Mesodermal cell (in vitro differentiated cells): ENCODE data around the gene TMEM139.

Experiments used
- H3K27ac ChIP-seq: 2 replicates; pipeline ENCODE4 v1.7.0; 2013; ENCODE audit warnings: mild to moderate bottlenecking, low read depth, low read length, moderate library complexity; ENCODE audit not compliant: severe bottlenecking
- H3K36me3 ChIP-seq: 2 replicates; pipeline ENCODE4 v1.7.1; 2013; ENCODE audit warnings: mild to moderate bottlenecking, low read length, moderate library complexity; ENCODE audit not compliant: control insufficient read depth, insufficient read depth
- H3K4me1 ChIP-seq: one replicate; pipeline ENCODE4 v1.7.1; 2013; ENCODE audit warnings: mild to moderate bottlenecking, low read length; ENCODE audit not compliant: insufficient read depth, control insufficient read depth, poor library complexity, severe bottlenecking
- H3K4me3 ChIP-seq: 2 replicates; pipeline ENCODE4 v1.7.0; 2013; ENCODE audit warnings: low read length, control low read depth, mild to moderate bottlenecking; ENCODE audit not compliant: insufficient read depth, poor library complexity, severe bottlenecking; ENCODE audit errors: extremely low read depth
- H3K9me3 ChIP-seq: 2 replicates; pipeline ENCODE4 v1.7.1; 2013; ENCODE audit warnings: mild to moderate bottlenecking, low read length, moderate library complexity; ENCODE audit not compliant: control insufficient read depth
- WGBS, 2 experiments: methylation state at CpG; one replicate each; pipeline ENCODE4 v1.1.5; 2013; ENCODE audit warnings: missing lambda C conversion rate in 2 of 2; ENCODE audit not compliant: insufficient coverage in 2 of 2; 5-methylcytosine and 5-hydroxymethylcytosine counted together

Gene TMEM139

GRCh38 chr7:143323653-143324052 is 38.9 kb downstream of the TMEM139 start:
- WGBS, 2 experiments: 68 to 82% methylated on average over 7 to 12 of the region's 12 CpGs
- H3K9me3 ChIP-seq: no peaks in the 10 kb centered on the region

GRCh38 chr7:143325240-143325639 is 40.5 kb downstream of the TMEM139 start:
- no CpG with 5 or more reads among the region's 2 CpGs for WGBS, 2 experiments
- no peaks in the 10 kb centered on the region for H3K36me3 ChIP-seq
- H3K27ac ChIP-seq: no peak overlapping the region

More at GRCh38 chr7:143323653-143324052, 38.9 kb downstream of the TMEM139 start:
- Histone ChIP-seq H3K27ac (no peak overlapping the region), H3K36me3 (no peaks in the 10 kb centered on the region), H3K4me1 (peaks cover 6% of the 10 kb centered on the region), H3K4me3 (no peak overlapping the region)

GRCh38 chr7:143327903-143328302 is 43.1 kb downstream of the TMEM139 start:
- WGBS, 2 experiments: 92 to 96% methylated on average over 4 to 5 of the region's 5 CpGs
- peaks cover 6% of the 10 kb centered on the region for H3K4me1 ChIP-seq
- no peaks in the 10 kb centered on the region for H3K9me3 ChIP-seq
- no peak overlapping the region for H3K4me3 ChIP-seq
- no peaks in the 10 kb centered on the region for H3K36me3 ChIP-seq
- no peak overlapping the region for H3K27ac ChIP-seq

More at GRCh38 chr7:143325240-143325639, 40.5 kb downstream of the TMEM139 start:
- Histone ChIP-seq H3K4me1 (peaks cover 6% of the 10 kb centered on the region), H3K4me3 (no peak overlapping the region), H3K9me3 (no peaks in the 10 kb centered on the region)

DNA sequence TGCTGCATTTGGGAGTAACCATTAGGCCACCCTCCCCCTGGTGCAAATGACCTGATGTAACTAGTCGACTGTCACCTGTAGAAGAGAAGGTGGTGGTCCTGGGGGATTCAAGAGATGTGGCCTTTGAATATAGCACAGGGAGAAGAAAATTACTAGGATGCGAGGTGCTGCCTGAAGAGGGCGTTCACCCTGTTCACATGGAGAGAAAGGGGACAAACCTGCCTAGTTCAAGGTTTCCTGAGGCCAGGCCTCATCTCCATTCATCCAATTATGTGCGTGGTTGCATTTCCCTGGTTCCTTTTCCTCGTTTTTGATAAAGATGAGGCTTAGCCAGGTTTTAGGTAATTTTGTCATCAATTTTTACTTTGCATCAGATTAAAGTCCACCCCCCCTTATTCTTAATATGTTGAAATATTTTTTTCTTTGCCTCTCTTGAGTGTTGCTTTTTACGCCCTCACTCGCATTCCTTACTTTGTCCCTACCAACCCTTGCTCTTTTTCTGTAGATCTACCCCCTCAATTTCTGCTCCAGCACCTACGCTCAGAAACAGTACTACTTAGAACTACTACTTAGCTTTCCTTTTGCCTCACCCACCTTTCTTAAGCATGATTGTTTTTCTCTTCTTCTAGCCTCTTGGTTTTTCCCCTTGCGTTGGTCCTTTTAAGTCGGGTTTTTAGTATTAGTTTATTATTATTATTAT is 44.9 kb downstream of the TMEM139 start:
- no peaks in the 10 kb centered on the region for H3K9me3 ChIP-seq
- H3K4me1 ChIP-seq: peaks cover 6% of the 10 kb centered on the region
- no peaks in the 10 kb centered on the region for H3K36me3 ChIP-seq
- no peak overlapping the region for H3K27ac ChIP-seq
- H3K4me3 ChIP-seq: no peak overlapping the region
- WGBS, 2 experiments: 93 to 94% methylated on average over 5 to 6 of the region's 10 CpGs

GRCh38 chr7:143331179-143331801 is 46.5 kb downstream of the TMEM139 start:
- Histone ChIP-seq H3K9me3 (no peaks in the 10 kb centered on the region), H3K4me1 (no peaks in the 10 kb centered on the region), H3K4me3 (no peak overlapping the region), H3K27ac (no peak overlapping the region), H3K36me3 (no peaks in the 10 kb centered on the region)
- WGBS, 2 experiments: 90 to 98% methylated on average over 4 to 7 of the region's 8 CpGs

- no peak overlapping the region for H3K4me3 ChIP-seq
- no peaks in the 10 kb centered on the region for H3K9me3 ChIP-seq
- WGBS, 2 experiments: no CpG with 5 or more reads among the region's 1 CpG
- H3K27ac ChIP-seq: no peak overlapping the region
- no peaks in the 10 kb centered on the region for H3K4me1 ChIP-seq
- H3K36me3 ChIP-seq: no peaks in the 10 kb centered on the region
These were observed 49.5 kb downstream of the TMEM139 start for GRCh38 chr7:143334244-143334643.

DNA sequence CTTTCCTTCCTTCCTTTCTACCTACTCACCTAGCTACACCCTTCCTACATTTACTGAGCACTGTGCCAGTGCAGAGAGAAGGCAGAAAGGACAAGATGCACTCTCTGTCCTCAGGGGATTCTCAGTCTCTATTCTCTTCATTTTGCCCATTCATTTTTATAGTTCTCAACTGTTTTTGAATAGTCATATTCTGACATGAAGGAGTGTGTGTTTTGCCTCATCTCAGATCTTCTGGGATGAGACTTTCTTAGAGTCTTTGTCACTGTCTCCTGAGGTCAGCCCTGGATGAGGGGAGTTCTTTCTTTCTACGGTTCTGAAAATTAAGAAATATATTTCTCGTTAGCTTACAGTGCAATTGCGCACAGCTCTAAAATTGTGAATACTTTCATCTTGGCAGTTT is 52.5 kb downstream of the TMEM139 start:
- 83% methylated on average over 2 of the region's 3 CpGs; no CpG with 5 or more reads in 1 of the 2 experiments for WGBS, 2 experiments
- Histone ChIP-seq H3K36me3 (no peaks in the 10 kb centered on the region), H3K9me3 (no peaks in the 10 kb centered on the region), H3K4me3 (no peak overlapping the region), H3K27ac (no peak overlapping the region), H3K4me1 (no peaks in the 10 kb centered on the region)
